ENCODE results near the gene ELMO2.
A peak's percentile ranks its signal among the peaks of the same experiment; 100 is the strongest.

ELMO2 gene, protein sequence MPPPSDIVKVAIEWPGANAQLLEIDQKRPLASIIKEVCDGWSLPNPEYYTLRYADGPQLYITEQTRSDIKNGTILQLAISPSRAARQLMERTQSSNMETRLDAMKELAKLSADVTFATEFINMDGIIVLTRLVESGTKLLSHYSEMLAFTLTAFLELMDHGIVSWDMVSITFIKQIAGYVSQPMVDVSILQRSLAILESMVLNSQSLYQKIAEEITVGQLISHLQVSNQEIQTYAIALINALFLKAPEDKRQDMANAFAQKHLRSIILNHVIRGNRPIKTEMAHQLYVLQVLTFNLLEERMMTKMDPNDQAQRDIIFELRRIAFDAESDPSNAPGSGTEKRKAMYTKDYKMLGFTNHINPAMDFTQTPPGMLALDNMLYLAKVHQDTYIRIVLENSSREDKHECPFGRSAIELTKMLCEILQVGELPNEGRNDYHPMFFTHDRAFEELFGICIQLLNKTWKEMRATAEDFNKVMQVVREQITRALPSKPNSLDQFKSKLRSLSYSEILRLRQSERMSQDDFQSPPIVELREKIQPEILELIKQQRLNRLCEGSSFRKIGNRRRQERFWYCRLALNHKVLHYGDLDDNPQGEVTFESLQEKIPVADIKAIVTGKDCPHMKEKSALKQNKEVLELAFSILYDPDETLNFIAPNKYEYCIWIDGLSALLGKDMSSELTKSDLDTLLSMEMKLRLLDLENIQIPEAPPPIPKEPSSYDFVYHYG

DNA sequence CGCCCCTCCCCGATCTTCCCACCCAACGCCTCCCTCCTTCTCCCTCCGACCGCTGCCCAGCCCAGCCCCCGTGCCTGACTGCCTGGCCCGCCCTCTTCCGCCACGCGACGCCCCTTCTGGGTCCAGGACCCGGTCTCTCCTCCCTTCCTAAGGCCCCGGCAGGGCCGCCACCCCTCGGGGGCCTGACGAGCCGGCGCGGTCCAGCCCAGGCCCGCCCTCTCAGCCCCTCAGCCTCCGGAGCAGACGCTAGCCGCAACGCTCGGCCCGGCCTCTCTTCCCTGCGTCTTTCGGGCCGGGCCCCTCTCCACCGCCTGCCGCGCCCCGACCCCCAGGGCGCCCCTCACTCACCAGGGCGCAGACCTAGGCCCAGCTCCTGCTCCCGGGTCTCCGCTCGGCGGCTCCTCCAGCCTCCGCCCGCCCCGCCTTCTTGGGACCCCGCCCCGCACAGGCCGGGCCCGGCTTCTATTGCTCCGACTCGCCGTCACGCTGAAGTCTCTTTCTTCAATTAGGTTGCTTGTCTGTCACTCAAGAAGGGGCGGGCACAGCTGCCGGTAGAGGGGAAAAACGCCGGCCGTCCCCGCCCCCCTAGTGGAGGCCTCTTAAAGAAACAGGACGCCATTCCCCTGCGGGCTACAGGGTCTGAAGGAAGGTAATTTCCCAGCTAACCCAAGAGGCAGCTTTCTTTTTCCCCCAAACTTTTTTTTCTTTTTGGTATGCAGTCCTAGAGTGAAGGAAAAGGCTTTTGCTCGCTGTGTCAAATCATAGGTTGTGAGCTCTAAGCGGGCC is at the start of gene ELMO2:
TSS of gene ELMO2 (minus strand) at position 416 of the 786 bp plus-strand sequence. CDS start 12,133 bp downstream, outside the sequence.
- peak; percentile 95 for DNase-seq (ENCODE audit: low spot score)

DNA sequence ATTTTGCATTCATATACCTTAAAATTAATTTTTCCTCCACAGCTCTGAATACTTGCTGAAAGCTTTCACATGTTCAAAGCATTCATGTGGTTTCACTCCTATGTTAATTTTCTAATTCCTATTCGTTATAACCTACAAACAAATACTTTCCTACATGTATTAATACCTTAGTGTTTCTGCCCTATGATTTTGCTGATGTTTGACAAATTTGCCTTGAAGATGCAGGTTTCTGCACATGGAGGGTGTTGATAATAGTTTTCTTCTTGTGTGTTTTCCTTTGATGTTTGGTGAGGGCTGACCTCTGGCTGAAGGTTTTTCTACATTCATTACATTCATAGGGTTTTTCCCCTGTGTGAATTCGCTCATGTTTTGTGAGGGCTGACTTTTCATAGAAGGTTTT is 49.3 kb upstream of the ELMO2 start:
- no peak for DNase-seq (ENCODE audit: low spot score)

DNA sequence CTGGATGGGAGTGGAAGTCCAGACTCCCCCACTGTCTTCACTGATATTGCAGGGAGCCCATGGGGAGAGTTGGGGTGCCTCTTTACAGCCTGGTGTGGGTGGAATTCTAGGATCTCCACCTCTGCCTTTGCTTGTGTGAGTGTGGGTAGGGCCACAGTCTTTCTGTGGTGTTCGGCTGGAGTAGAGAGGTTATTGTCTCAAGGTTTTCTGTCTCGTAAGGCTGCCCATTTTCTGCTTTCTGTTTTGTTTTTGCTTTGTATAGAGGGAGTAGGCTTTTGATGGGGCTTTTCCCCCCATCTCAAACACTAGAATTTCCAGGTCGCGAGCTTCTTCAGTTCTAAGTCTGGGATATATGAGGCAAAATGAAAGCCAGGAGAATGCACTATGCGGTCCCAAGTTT is 40.4 kb upstream of the ELMO2 start:
- no peak for DNase-seq (ENCODE audit: low spot score)

DNA sequence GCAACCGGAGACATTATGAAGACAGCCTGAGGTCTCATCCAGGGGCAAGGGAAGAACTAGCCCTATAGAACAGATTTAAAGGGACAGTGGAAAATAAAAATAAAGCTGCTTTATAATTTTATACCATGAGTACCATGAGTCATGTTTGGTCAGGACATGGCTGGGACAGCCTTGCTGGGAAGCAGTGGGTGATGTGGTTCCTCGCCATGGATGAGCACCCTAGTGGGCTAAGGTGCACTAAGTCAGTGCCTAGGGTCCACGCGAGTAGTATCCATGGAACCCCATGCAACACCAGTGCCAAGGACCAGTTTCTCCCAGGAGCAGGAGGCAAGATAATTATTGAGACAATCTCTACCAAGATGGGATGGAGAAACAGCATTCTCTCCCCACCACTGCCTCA is 33.4 kb upstream of the ELMO2 start:
- DNase-seq (ENCODE audit: low spot score) = no peak

DNA sequence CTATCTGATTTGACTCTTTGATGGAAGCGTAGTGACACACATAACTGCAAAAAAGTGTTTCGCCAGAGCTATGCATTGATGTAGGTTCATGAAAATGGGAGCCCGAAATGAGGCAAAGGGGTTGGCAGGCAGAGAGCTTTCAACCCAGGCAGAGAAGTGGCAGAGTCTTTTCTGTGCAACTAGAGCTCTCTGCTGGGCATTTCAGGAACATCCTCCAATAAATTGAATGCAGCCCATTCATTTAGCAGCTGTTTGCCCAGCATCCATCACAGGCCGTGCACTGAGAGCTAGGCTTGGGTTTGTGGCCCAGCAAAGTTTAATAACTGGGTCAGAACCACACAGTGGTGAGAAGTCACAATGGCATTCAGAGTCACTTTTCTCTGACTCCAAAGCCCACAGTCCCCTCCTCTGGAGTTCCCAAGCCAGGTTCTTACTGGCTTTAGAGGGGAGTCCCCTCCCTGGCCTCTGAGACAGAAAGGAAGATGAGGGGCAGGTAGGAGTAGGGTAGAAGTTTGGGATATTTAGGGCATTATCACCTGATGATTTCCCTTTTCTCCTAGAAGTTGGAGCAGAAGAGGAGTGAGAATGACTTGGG is 31.8 kb upstream of the ELMO2 start:
- DNase-seq (ENCODE audit: low spot score) = peak; percentile 81

DNA sequence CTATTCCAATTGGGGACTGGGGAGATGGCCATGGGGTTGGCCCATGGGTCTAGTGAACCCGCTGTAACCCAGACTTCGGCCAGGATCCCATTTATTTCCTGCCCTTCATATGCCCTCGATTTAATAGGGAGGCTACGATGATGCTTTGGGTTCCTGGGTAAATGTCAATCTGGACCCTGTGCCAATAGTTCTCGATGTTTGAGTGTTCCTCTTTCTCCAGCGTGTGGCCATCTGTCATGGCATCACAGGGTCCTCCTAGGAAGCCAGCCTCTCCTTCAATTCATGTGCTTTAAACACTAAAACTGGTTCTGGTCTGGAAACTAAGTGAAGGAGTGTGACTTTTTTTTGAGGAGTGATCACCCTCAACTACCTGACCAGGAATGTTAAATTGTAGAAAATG is 28.7 kb upstream of the ELMO2 start:
- DNase-seq (ENCODE audit: low spot score) = no peak

DNA sequence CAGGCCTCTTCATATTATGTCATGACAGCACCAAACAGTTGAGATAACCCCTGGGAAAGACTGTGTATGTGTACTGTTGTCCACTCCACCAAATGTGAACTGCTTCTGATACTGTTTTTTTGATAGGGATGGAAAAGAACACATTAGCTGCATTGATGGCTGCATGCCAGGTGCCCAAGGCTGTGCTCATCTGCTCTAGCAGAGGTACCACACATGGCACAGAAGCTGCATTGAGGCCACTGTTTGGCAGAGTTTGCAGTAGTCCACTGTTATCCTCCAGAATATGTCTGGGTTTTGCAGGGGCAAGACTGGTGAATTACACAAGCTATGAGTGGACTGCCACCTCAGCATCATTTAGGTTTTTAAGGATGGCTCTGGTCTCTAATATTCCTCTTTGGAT is 28.2 kb upstream of the ELMO2 start:
- no peak for DNase-seq (ENCODE audit: low spot score)

DNA sequence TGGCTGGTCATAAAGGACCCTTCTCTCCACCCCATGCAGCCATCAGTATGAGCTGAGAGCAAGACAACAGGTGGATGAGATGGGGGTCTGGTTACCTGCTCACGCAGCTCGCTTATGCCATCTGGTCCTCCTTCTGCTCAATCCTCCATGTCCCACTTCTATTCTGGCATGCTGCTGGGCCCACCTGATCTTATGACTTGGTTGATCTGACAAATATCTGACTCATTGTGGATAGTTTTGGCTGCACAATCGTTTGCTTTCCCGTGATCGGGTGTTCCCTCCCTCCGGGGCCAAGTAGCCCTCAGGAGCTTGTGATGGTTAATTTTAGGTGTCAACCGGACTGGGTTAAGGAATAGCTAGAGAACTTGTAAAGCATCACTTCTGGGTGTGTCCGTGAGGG is 26.6 kb upstream of the ELMO2 start:
- no peak for DNase-seq (ENCODE audit: low spot score)

DNA sequence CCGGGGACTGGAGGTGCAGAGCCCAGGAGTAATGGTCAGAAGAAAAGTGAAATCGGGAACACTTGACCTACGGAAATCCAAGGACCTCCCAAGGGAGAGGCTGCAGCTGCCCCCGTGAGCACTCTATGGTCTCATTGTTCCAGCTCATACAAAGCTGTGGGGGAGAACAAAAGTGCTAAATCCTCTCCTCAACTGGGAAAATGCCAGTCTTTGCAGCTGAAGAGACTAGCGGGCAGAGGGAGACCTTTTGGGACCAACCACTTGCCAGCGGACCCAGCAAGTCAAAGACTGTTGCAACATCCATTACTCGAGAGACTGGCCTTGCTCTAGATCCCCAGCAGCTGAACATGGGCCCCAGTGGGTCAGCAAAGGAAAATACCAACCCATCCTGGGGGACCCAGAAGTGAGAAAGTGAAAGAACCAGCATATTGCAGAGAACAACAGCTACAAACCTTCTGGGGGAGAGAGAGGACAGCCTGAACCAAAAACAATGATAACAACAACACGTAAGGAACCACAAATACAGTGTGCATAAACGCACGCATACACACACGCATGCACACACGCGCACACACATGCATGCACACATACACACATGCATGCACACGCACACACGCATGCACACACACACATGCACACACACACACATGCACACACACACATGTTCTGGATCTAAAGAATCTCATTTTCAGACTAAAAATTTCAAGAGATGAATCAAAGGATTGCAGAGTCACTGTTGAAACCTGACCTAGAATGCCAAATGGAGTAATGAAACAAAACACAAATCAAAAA is 24.7 kb upstream of the ELMO2 start:
- DNase-seq (ENCODE audit: low spot score) = no peak

DNA sequence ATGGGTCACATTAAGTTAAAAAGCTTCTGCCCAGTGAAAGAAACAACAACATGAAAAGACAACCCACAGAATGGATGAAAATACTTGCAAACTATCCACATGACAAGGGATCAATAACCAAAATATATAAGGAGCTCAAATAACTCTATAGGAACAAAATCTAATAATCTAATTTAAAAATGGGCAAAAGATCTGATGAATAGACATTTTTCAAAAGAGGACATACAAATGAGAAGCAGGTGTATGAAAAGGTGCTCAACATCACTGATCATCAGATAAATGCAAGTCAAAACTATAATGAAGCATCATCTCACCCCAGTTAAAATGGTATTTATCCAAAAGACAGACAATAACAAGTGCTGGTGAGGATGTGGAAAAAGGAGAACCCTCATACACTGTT is 21.0 kb upstream of the ELMO2 start:
- DNase-seq (ENCODE audit: low spot score) = no peak

DNA sequence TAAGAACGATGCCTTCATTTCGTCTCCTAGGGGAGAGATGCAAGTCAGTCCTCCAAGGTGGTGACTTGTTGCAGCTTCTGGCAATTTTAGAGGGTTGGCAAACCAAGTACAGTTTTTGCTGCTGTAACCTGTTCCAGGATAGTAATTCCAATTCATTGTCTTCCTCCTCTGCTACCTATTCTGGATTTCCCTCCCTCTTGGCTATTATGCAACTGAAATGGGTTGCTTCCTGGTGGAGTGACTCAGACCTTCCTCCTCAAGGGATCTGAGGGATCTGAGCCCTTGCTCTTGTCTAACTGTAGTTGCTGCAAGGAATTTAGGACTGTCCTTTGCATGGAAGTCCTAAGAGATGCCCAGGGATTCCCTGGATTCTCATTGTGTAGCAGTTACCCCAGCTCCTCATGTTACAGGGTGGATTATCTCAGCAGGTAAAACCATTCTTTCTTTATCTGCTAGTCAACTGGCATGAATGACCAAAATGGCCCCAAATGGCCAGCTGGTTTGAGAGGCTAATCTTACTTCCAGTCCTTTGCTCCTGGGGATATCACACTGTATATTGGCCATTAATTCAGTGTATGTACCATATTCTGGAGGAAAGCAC is 17.6 kb upstream of the ELMO2 start:
- no peak for DNase-seq (ENCODE audit: low spot score)

DNA sequence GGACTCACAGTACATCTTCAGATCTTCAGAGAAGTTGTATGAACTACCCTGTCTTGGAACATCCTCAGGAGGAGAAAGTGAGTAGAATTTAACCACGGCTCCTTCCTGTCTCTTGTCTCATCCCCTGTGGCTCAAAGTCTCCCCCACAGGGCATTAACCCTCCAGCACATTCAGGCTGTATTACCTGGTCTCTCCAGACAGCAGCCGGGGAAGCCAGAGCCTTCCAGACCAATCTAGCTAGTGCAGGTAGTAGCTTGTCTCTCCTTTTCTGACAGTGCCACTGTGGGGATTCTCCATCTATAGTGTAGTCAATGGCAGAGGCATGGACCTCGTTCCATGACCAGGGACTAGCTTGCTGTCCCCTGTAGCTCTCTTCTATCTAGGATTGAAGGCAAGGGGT is 16.9 kb upstream of the ELMO2 start:
- DNase-seq (ENCODE audit: low spot score) = no peak

DNA sequence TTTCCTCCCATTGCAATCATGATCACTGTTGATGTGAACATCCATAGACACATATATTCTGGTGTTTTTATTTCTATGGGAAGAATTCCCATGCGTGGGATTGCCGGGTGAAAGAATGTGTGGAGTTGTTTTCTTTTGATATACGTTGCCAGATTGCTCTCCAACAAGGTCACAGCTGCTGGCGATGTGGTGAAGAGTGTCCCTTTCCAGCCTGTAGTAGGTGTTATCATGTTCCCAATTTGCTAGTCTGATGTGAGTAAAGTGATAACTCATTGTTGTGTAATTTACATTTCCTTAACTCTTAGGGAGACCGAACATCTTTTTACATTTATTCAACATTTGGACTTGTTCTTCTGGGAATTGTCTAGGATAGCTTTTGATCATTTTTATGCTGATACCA is 14.5 kb upstream of the ELMO2 start:
- DNase-seq (ENCODE audit: low spot score) = no peak

DNA sequence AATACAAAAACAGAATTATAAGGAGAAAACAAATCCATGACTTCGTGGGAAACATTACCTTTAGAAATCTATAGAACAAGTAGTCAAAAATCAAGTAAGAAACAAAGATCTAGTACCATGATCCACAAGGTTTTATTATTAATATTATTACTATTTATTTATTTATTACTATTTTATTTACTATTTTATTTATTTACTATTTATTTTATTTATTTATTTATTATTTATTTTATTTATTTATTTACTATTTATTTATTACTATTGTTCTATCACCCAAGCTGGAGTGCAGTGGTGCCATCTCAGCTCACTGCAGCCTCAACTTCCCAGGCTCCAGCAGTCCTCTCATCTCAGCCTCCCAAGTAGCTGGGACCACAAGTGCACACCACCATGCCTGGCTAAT is 13.5 kb upstream of the ELMO2 start:
- no peak for DNase-seq (ENCODE audit: low spot score)

DNA sequence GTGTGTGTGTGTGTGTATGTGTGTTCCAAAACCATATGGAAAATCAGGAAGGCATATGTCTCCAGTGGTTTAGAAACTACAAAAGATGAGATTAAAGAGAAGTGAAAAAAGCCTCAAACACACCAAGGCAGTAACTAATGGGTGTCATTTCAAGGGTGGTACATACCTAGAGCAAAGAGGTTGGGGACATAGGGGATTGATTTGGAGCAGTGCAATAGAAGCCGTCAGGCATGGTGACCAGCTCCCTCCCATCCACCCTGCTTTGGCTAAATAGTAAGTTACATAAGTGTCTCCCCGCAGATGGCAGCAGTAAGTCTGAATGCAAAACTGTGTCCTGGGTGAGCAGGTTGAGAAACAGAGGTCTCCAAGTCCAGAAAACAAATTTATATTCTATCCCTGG is 10.4 kb upstream of the ELMO2 start:
- no peak for DNase-seq (ENCODE audit: low spot score)

DNA sequence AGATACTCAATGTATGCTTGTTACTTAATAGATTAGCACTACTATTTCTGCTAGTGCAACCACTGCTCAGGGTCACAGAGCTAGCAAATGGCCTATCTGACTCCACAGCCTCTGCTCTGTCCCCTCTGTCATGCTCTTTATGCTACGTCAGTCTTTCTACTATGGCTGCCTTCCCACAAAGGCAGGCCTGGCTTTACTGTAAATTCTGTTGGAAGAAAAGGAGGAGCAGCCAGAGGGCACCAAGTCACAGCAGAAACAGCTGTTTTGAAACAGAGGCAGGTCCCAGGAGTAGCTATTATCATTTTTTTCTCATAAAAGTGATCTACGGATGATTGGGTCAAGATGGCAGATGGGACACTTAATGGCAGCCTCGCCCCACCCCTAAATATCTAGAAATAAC is 10.0 kb upstream of the ELMO2 start:
- DNase-seq (ENCODE audit: low spot score) = no peak

DNA sequence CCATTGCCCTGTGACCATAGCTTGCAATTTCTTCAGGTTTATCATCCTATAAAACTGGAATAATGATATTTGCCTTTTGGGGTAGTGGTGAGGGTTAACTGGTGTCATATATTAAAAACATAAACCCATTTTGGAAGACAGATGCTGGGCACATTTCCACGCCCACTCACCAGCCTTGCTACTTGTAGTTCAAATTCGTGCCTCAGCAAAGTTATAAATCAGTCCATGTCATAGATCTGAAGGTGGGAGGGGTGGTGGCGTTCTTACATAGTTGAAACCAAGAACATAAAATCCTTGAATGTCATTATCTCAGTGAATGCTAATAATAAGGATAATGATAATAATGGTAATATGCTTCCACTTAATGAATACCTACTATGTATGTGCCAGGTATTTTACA is 9.4 kb upstream of the ELMO2 start:
- no peak for DNase-seq (ENCODE audit: low spot score)

DNA sequence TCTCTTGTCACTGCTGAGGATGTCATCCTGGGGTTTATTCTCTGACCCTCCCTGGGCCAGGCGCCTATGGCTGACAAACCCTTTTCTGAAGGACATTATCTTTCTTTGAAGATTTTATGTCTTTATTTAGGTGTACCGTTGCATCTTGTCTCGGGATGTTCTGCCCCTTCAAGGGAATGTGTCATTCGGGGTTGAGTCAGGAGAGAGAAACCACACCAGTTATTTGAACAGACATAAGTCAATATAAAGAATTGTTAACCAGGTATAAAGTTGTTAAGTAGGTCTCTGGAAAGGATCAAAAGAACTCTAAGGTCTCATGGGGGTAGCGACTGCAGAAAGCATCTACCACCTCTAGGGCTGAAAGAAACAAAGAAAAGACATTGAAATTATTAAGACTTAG is 8.2 kb upstream of the ELMO2 start:
- no peak for DNase-seq (ENCODE audit: low spot score)

DNA sequence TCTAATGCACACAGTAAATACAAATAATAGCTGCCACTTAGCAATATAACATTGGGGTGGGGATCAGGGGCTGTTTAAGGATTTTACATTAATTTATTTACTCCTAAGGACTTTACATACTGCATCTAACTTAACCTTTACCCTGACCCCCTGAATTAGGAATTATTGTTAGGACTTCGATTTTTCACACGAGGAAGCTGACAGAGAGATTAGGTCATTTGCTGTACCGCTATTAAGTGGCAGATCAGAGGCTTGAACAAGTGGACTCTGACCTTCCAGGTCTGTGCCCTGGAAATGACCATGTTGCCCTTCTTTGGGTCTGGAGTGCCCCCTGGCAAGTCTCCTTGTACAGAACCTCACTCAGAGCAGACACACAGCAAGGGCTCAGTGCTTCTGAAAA is 5.2 kb upstream of the ELMO2 start:
- no peak for DNase-seq (ENCODE audit: low spot score)

DNA sequence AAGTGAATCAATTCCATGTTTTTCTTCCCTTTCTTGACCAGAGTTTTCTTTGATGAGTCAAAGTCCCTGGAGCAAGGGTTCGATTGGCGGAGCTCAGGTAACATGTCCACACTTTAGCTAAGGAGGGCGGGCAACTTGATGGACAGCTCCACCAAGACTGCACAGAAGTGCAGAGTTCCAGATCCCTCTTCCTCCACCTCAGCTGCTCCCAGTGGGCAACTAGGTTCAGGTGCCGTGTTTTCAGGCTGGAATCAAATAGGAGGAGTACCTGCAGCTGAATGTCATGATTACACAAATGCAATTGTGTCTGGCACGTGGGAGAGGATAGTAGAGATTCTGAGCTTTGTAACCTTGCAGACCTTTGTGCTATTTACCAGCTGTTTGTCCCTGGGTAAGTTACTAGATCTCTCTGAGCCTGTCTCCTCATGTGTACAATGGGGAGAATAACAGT is 1.9 kb upstream of the ELMO2 start:
- DNase-seq (ENCODE audit: low spot score) = no peak

DNA sequence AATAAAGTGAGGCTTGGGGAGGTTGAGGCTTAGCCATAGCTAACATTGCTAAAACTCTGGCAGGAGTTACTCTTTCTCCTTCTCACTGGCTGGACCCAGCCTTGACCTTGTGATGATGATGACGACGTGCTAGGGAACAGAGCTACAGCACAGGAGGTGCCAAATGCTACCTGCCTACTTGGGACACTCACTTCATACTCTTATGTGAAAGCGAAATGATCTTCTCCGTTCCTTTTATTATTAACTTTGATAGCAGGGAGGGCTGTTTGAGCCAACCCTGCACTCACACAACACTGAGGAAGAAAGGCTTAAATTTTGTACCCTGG is 1.2 kb upstream of the ELMO2 start:
- no peak for DNase-seq (ENCODE audit: low spot score)

Data from D341Med (cell line).